ENCODE measurements around the gene NUDT16L1. TPM values are rescaled to one million over a fixed set of nuclear protein-coding genes. Genes with fewer than 3 reads are reported as not detected.

Gene NUDT16L1
- total and polyA plus RNA-seq, 2 of the 13 experiments (the other 11 are each of a cell fraction or from before 2014, with no cell fraction given), result 28.0 to 40.5 TPM

- TF ChIP-seq, protein P1, sequence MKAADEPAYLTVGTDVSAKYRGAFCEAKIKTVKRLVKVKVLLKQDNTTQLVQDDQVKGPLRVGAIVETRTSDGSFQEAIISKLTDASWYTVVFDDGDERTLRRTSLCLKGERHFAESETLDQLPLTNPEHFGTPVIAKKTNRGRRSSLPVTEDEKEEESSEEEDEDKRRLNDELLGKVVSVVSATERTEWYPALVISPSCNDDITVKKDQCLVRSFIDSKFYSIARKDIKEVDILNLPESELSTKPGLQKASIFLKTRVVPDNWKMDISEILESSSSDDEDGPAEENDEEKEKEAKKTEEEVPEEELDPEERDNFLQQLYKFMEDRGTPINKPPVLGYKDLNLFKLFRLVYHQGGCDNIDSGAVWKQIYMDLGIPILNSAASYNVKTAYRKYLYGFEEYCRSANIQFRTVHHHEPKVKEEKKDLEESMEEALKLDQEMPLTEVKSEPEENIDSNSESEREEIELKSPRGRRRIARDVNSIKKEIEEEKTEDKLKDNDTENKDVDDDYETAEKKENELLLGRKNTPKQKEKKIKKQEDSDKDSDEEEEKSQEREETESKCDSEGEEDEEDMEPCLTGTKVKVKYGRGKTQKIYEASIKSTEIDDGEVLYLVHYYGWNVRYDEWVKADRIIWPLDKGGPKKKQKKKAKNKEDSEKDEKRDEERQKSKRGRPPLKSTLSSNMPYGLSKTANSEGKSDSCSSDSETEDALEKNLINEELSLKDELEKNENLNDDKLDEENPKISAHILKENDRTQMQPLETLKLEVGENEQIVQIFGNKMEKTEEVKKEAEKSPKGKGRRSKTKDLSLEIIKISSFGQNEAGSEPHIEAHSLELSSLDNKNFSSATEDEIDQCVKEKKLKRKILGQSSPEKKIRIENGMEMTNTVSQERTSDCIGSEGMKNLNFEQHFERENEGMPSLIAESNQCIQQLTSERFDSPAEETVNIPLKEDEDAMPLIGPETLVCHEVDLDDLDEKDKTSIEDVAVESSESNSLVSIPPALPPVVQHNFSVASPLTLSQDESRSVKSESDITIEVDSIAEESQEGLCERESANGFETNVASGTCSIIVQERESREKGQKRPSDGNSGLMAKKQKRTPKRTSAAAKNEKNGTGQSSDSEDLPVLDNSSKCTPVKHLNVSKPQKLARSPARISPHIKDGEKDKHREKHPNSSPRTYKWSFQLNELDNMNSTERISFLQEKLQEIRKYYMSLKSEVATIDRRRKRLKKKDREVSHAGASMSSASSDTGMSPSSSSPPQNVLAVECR (CRISPR knock-in tag; IDR thresholded peaks at IDR 0.05; ENCODE audit: borderline replicate concordance), result peak; percentile 51
- TF ChIP-seq GABPA (IDR thresholded peaks at IDR 0.05; ENCODE audit: low read depth, low read length) (0 out of 2 replicates have a peak, but pooled peaks have one; percentile 14), GABPA (CRISPR knock-in tag; IDR thresholded peaks at IDR 0.05; ENCODE audit: low read depth) (no peak), RBAK (CRISPR knock-in tag; IDR thresholded peaks at IDR 0.05) (0 out of 2 replicates have a peak, but pooled peaks have one; percentile 32), ZNF484 (CRISPR knock-in tag; IDR thresholded peaks at IDR 0.05; ENCODE audit: borderline replicate concordance, low read depth) (no peak), PRPF4 (IDR thresholded peaks at IDR 0.05; ENCODE audit: low read depth, low read length, poor library complexity, severe bottlenecking) (no peak), THAP8 (CRISPR knock-in tag; IDR thresholded peaks at IDR 0.05; ENCODE audit: borderline replicate concordance) (no peak), FOXO4 (CRISPR knock-in tag; conservative IDR thresholded peaks at IDR 0.05) (no peak), MXI1 (IDR thresholded peaks at IDR 0.05; ENCODE audit: borderline replicate concordance, low read depth, low read length) (peak; percentile 94), RELA (CRISPR knock-in tag; IDR thresholded peaks at IDR 0.05) (no peak), PRDM15 (CRISPR knock-in tag; IDR thresholded peaks at IDR 0.05) (no peak)
- TF ChIP-seq, protein P2, sequence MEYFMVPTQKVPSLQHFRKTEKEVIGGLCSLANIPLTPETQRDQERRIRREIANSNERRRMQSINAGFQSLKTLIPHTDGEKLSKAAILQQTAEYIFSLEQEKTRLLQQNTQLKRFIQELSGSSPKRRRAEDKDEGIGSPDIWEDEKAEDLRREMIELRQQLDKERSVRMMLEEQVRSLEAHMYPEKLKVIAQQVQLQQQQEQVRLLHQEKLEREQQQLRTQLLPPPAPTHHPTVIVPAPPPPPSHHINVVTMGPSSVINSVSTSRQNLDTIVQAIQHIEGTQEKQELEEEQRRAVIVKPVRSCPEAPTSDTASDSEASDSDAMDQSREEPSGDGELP (IDR thresholded peaks at IDR 0.05; ENCODE audit: borderline replicate concordance, low read depth), result peak; percentile 23; the same call in 1 of the 2 replicates
- TF ChIP-seq, protein P3, sequence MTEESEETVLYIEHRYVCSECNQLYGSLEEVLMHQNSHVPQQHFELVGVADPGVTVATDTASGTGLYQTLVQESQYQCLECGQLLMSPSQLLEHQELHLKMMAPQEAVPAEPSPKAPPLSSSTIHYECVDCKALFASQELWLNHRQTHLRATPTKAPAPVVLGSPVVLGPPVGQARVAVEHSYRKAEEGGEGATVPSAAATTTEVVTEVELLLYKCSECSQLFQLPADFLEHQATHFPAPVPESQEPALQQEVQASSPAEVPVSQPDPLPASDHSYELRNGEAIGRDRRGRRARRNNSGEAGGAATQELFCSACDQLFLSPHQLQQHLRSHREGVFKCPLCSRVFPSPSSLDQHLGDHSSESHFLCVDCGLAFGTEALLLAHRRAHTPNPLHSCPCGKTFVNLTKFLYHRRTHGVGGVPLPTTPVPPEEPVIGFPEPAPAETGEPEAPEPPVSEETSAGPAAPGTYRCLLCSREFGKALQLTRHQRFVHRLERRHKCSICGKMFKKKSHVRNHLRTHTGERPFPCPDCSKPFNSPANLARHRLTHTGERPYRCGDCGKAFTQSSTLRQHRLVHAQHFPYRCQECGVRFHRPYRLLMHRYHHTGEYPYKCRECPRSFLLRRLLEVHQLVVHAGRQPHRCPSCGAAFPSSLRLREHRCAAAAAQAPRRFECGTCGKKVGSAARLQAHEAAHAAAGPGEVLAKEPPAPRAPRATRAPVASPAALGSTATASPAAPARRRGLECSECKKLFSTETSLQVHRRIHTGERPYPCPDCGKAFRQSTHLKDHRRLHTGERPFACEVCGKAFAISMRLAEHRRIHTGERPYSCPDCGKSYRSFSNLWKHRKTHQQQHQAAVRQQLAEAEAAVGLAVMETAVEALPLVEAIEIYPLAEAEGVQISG (CRISPR knock-in tag; IDR thresholded peaks at IDR 0.05), result no peak
Measured at GRCh38 chr16:4734730-4735535, 41.6 kb downstream of the NUDT16L1 start (continued).

All from HepG2 (cell line).